ENCODE measurements around the gene TNF.

DNA sequence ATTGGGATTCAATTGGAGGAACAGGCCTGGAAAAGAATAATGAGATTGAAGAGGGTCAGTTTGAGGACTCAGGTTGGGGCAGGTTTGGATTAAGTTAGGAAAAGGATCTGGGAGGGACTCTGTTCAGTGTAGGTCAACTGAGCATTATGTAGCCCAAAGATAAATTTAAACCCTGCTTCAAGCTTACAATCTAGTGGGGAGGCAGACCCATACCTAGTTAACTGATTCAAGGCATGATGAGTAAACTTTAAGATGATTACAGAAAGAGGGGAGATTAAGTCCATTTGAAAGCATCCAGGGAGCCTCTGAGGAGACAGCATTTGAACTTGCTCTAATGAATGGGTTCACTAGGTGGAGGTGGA, 14.7 kb upstream of the TNF start:
- TF ChIP-seq, protein P1, sequence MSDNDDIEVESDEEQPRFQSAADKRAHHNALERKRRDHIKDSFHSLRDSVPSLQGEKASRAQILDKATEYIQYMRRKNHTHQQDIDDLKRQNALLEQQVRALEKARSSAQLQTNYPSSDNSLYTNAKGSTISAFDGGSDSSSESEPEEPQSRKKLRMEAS (IDR thresholded peaks at IDR 0.05; ENCODE audit: low read depth, low read length) = no peak
- TF ChIP-seq POLR2A (IDR thresholded peaks at IDR 0.05; ENCODE audit: extremely low read depth, insufficient read length) (no peak), CTCF (IDR thresholded peaks at IDR 0.05; ENCODE audit: low read depth, low read length) (no peak), MYC (IDR thresholded peaks at IDR 0.05; ENCODE audit: low read depth, low read length) (no peak)

All from NB4 (cell line).